Tibial nerve (tissue), 4 donors: ENCODE data around the gene SPTLC2.

ENCODE experiments used
- EP300 ChIP-seq, 2 donors: sonication (generic); formaldehyde crosslinking; IDR thresholded peaks; one replicate each; pipeline ENCODE4 v1.6.1; 2017; ENCODE audit warnings: antibody characterized with exemption in 2 of 2, mild to moderate bottlenecking in 1 of 2
- POLR2A ChIP-seq, 2 donors: fragments of 450-650 bp; IDR thresholded peaks; one replicate each; pipeline ENCODE4 v1.6.1; 2017; ENCODE audit warnings: antibody characterized with exemption in 2 of 2, mild to moderate bottlenecking in 2 of 2, moderate library complexity in 2 of 2
- TF ChIP-seq, protein P1 (sequence below), 5 experiments: fragments of 200-600 bp in 3 of 5; fragments of 450-650 bp in 2 of 5; sonication (generic) in 3 of 5; IDR thresholded peaks; one replicate each; pipeline ENCODE4 v1.5.1; 2016 to 2019; ENCODE audit warnings: antibody characterized with exemption in 5 of 5, mild to moderate bottlenecking in 3 of 5, moderate library complexity in 2 of 5

DNA sequence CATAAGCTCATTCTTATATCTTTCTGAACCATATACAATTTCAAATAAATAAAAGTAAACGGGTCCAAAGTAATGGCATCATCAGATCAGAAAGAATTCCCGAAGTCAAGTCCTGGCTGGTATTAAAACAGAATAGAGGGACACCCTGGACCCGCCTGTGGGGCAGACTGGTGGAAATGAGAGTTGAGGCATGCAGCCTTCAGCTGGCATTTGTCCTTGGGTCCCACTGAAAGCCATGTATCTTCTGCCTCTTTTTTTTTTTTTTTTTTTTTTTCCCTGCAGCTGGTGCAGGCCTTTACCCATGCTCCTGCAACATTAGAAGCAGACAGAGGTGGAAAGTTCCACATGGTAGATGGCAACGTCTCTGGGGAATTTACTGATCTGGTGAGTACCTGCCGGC, 148.6 kb downstream of the SPTLC2 start:
- TF ChIP-seq, protein P1, sequence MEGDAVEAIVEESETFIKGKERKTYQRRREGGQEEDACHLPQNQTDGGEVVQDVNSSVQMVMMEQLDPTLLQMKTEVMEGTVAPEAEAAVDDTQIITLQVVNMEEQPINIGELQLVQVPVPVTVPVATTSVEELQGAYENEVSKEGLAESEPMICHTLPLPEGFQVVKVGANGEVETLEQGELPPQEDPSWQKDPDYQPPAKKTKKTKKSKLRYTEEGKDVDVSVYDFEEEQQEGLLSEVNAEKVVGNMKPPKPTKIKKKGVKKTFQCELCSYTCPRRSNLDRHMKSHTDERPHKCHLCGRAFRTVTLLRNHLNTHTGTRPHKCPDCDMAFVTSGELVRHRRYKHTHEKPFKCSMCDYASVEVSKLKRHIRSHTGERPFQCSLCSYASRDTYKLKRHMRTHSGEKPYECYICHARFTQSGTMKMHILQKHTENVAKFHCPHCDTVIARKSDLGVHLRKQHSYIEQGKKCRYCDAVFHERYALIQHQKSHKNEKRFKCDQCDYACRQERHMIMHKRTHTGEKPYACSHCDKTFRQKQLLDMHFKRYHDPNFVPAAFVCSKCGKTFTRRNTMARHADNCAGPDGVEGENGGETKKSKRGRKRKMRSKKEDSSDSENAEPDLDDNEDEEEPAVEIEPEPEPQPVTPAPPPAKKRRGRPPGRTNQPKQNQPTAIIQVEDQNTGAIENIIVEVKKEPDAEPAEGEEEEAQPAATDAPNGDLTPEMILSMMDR (IDR thresholded peaks at IDR 0.05), result no peak
- TF ChIP-seq EP300 (IDR thresholded peaks at IDR 0.05) (no peak), POLR2A (IDR thresholded peaks at IDR 0.05) (no peak)
